HG02840 (cell line): ENCODE measurements around the gene TBC1D26.
"Not testable (repeated sequence)": the region's sequence is repeated elsewhere in the genome, so short reads cannot be mapped to it uniquely, and the experiment has no call there.

Experiments
- ATAC-seq: cut with Tn5 transposase; IDR thresholded peaks from one replicate; pipeline ENCODE4 v1.9.1; 2021; ENCODE audit warnings: mild to moderate bottlenecking, moderate library complexity, moderate number of reproducible peaks; ENCODE audit not compliant: unreplicated experiment, low FRiP score

The TBC1D26 gene

DNA sequence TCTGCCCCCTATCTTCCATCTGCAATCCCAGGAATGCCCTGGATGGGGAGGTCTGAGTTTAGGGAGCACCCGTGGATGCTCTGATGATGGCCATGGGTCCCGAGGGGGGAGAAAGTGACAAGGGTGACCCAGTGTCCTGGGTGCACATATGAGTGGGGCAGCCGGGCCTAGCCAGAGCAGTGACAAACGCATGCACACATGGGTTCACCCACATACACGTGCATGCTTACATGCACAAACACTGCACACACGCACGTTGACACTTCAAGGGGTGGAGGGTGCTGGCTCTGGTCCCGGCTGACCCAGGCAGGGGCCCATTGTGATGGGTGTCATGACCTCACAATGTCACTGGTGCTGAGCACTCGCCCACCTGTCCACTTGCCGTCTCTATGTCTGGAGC lies at the start of gene TBC1D26:
TBC1D26 (plus strand) TSS at position 384 of the 400 bp plus-strand sequence. CDS start 3,066 bp downstream, outside the sequence.
- not testable (repeated sequence) for ATAC-seq

- not testable (repeated sequence) for ATAC-seq
Observed at GRCh38 chr17:15683135-15683534, 48.9 kb upstream of the TBC1D26 start.

DNA sequence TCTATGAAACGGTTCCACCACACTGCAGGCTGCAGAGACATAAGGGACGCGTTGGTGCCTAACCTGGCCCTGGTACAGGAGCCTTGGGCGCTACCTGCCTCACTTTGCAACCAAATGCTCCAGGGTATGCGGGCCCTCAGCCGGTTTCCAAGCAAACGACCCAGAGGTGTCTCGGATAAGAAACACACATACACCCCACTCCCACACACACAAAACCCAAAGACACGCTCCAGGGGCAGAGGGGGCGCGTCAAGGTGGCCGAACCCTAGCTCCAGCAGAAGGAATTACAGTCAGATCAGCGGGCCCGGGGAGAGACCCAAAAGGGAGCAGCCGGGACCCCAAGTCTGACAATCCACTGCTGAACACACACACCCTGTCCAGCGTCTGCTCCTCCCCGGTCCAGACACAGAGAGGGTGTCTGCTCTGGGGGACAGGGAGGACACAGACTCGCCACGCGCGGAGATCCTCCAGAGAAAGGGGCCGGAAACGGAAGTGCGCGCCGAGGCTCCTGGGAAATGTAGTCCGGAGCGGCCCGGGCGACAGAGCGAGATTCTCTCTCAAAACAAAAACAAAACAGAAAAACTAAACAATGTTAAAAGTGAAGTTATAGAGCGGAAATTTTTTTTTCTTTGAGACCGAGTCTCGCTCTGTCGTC lies 48.1 kb upstream of the TBC1D26 start, which contains the start of gene TRIM16:
TRIM16 (minus strand) TSS at position 488 of the 655 bp plus-strand sequence. CDS start 32,702 bp downstream, outside the sequence.
- peak; percentile 84 for ATAC-seq

DNA sequence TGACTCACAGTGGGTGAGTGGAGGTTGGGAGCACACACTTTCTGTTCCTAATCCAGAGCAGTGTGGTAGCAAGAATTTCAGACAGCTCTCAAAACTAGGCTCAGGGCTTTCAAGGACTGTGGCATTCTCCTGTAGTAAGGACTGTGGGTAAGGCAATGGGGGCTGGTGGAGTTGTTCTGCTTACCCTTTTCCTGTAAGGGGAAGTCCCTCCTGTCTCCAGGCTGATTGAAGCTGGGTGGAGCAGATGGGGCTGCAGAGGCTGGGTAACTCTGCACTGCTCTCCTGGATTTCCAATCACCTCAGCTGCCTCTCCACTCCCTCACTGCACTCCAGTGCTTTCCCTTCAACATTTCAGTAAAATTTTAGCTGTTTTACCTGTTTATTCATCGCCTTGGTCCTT lies 44.6 kb upstream of the TBC1D26 start:
- not testable (repeated sequence) for ATAC-seq

DNA sequence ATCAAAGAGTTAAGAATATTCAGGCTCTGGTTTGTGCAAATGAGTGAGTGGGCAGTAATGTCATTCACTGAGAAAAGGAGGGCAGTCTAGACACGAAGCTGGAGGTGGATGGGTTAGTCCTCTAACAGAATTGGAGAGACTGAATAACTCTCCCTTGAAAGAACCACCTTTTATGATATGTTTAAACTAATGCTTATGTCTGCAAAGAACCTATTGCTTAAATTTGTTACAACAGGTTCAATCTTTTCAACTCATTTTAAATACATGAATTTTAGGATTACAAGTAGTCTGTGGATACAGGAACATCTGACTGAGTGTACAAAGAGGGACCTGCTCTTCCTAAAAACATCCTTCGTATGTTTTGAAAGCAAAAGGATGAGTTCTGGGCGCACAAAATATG lies 33.1 kb upstream of the TBC1D26 start:
- not testable (repeated sequence) for ATAC-seq

DNA sequence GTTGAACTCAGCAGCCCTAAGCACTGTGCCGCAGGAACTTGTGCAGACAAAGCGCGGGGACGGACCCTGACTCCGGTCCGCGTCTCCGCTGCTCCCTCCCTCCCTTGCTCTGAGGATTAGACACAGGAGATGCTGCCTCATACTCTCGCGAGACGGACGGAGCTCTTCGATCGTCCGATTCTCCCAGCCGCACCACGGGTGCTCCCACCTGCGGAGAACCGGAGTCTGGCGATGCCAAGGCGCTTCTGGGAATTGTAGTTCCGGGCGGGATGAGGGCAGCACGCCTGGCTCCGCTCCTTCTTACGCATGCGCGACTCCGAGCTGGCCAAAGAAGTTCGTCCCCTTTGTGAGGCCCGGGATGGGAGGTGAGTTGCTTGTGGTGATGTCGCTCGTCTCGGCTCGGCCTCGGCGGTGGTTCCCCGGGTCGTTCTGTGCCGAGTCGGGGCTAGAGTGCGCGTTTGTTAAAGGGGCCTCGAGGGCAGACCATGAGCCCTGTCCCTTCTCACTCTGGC lies 32.6 kb upstream of the TBC1D26 start, which contains the start of gene ZNF286A:
ZNF286A (plus strand) TSS at position 340 of the 512 bp plus-strand sequence. CDS start 578 bp downstream, outside the sequence.
- peak; percentile 98 for ATAC-seq

DNA sequence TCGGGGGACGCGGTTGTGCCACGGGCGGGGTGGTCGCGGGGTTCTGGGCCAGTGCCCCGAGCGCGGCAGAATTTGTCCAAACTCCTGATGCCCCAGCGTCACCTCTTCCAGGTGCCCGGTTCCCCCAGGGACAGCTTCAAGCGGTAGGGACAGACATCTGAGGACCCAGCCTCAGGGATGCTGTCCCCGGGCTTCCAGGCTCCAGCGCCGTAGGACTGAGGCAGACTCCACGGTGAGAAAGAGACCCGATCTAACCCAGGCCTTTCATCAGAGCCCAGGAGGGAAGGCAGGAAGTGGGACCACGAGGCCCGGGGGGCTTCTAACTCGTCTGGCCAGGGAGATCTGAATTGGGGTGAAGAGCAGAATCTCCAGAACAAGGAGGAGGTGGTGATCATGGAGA lies 32.1 kb upstream of the TBC1D26 start:
- ATAC-seq = peak; percentile 2

GRCh38 chr17:15704239-15704638 lies 27.8 kb upstream of the TBC1D26 start:
- ATAC-seq = not testable (repeated sequence)

DNA sequence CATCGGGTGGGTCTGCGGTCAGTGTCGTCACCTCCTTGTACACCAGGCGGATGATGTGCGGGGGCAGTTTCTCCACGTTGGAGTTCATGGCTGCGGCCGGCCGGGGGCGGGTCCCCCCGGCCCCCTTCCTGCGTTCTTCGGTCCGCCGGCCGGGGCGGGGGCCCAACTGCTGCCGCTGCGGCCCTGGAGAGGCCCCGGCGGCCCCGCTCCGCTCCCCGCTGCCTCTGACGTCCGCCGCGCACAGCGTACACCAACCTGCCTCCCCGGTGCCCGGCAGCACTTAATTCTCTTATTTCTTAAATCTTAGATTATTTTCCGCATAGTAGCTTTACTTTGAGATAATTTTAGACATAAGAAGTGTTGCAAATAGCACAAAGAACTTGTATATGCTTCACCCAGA lies 27.3 kb upstream of the TBC1D26 start:
- not testable (repeated sequence) for ATAC-seq

DNA sequence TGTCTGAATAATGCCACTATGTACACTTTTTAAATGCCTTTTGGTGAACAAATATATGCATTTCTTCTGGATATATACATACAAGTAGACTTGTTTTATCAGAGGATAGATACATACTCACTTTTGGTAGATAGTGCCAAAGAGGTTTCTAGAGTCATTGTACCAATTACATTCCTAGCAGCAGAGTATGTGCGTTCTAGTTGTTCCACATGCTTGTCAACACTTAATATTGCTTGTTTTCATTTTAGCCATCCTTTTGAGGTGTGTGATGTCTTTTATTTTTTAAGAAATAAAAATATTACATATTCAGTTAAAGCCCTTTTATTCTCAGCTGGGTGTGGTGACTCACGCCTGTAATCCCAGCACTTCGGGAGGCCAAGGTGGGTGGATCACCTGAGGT lies 23.2 kb upstream of the TBC1D26 start:
- not testable (repeated sequence) for ATAC-seq

DNA sequence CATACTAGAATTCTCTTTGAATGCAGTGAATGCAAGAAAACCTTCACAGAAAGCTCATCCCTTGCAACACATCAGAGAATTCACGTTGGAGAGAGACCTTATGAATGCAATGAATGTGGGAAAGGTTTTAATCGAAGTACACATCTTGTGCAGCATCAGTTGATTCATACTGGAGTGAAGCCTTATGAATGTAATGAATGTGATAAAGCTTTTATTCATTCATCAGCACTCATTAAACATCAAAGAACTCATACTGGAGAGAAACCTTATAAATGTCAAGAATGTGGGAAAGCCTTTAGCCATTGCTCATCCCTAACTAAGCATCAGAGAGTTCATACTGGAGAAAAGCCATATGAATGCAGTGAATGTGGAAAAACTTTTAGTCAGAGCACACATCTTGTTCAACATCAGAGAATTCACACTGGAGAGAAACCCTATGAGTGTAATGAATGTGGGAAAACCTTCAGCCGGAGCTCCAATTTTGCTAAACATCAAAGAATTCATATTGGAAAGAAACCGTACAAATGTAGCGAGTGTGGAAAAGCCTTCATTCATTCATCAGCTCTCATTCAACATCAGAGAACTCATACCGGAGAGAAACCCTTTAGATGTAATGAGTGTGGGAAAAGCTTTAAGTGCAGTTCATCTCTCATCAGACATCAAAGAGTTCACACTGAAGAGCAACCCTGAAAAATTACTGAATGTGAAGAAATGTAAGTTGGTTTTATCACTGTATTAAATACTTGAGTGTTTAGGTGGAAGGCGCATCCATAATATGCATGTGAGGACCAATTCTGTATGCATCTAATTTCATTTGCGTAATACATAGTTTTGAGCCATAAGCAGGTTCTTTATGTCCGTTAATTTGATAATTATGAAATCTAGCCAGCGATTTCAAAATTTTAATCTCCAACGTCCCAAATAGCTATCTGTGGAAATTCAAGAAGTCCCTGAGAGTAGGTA lies 15.2 kb upstream of the TBC1D26 start:
- not testable (repeated sequence) for ATAC-seq

GRCh38 chr17:15730535-15730934 lies 1.5 kb upstream of the TBC1D26 start:
- not testable (repeated sequence) for ATAC-seq

GRCh38 chr17:15733174-15733789 lies 1.2 kb downstream of the TBC1D26 start:
- ATAC-seq = not testable (repeated sequence)

GRCh38 chr17:15736578-15736977 lies 4.5 kb downstream of the TBC1D26 start:
- not testable (repeated sequence) for ATAC-seq

- ATAC-seq = no peak
Observed at GRCh38 chr17:15738066-15738465, 6.0 kb downstream of the TBC1D26 start.

GRCh38 chr17:15739259-15739658 lies 7.2 kb downstream of the TBC1D26 start:
- ATAC-seq = not testable (repeated sequence)

- not testable (repeated sequence) for ATAC-seq
Observed at GRCh38 chr17:15740041-15740440, 8.0 kb downstream of the TBC1D26 start.

DNA sequence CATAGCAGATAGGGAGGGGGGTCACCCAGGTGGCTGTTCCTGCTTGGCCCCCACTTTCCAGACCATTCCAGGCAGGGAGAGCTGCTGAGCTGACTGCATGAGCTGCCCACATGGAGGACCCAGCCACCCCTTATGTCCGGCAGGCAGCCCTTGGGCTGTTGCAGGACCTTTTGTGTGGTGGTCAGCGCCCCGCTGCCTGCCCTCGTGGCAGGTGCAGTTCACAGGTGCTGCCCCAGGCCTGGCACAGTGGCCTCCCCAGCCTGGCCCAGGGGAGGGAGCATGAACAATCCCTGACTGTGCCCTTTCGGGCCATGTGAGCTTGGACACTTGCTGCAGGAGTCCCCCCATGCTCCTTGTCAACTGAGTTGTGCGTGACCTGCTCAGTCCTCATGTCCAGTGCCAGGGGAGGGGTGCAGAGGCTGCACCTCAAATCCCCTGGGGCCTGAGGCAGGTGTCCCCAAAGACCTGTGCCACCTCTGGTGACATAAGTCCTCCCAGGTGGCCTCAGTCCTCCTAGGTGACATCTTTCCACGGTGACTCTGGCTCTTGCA lies 8.6 kb downstream of the TBC1D26 start:
- ATAC-seq = no peak

DNA sequence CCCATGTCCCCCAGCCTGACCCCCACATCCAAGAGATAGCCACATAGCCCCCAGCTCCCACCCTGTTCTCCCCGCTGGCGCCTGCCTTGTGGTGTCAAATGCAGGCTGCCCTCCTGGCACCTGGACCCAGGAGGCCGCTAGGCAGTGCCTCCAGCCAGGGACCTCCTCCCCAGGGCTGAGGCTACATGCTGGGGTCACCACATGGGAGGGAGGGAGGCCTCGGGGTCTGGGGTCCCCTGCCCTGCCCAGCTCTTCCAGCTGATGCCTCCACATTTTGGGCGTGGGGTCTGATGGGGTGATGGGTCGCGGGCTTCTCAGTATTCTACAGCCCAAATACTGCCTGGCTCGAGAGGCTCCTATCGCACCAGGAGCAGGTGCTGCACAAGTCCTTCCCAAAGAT lies 9.5 kb downstream of the TBC1D26 start:
- no peak for ATAC-seq
